Skin of body (tissue), 2 donors: ENCODE results near the gene YIPF2. TPM values are rescaled to one million over a fixed set of nuclear protein-coding genes. Genes with fewer than 3 reads are reported as not detected.
A peak's percentile ranks its signal among the peaks of the same experiment; 100 is the strongest.
"Not testable (repeated sequence)": the region's sequence is repeated elsewhere in the genome, so short reads cannot be mapped to it uniquely, and the experiment has no call there.

Source experiments
- DNase-seq: peaks from one replicate; lab custom pipeline; 2025; lab: John Stamatoyannopoulos, UW
- total RNA-seq: library from RNA; depleted of rRNA; stranded (reverse); fragments of >200 nt; gene quantifications from one replicate; pipeline ENCODE4 v1.2.3, GENCODE V29; 2014

Gene YIPF2
- total RNA-seq, 1 donor from 2014 or later, result 30.9 TPM

DNA sequence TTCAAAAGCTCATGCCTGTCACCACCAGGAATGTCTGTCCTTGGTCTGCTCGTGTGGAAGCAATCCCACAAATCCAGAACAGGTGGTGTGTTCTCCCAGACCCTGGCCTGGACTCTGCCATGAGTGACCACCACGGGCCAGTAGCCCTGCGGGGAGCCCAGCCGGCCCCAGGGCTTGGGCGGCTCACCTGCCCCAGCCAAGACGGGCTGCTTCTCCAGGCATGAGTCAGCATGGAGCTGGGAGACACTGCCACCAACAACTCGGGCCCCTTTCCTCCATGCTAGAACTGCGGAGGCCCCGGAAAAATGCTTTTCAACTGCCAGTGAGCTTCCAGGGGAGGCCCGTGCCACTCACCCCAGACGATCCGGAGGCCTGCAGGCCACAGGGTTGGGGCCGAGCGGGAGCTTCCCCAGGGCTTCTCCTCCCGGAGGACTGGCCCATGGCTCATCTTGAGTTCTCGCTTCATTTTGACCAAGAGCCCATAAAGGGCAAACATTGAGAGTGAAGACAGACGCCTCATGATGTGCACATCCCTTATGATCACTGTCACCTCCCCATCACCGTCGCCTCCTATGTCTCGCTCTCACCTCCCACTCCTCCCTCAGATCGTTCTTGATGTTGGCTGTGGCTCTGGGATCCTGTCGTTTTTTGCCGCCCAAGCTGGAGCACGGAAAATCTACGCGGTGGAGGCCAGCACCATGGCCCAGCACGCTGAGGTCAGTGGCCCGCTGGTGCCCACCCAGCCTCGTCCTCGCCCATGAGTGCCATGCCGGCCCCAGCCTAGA is 16.7 kb downstream of the YIPF2 start:
- no peak for DNase-seq

DNA sequence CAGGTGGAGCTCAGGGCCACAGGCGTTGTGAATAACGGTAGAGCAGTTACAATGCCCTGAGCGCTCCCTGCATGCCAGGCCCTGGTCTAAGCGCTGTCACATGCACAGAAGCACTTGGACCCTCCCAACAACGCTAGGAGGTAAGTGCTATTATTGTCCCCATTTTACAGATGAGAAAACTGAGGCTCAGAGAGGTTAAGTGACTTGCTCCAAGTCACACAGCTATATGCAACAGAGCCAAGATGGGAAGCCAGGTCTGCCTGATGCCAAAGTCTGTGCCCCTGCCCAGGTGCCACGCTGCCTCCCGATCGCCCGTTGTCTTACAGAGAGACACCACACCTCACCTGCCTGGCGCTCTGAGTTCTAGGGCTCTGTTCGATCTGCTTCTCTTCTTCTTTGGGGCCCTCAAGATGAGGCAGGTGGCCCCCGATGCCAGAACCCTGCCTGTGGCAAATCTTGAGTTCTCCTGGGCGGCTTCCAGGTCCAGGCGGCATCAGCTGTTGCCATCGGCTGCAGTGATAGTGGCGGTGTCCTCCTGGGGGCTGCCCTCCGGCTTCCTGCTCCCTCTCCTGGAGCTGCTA is 20.0 kb downstream of the YIPF2 start:
- no peak for DNase-seq

DNA sequence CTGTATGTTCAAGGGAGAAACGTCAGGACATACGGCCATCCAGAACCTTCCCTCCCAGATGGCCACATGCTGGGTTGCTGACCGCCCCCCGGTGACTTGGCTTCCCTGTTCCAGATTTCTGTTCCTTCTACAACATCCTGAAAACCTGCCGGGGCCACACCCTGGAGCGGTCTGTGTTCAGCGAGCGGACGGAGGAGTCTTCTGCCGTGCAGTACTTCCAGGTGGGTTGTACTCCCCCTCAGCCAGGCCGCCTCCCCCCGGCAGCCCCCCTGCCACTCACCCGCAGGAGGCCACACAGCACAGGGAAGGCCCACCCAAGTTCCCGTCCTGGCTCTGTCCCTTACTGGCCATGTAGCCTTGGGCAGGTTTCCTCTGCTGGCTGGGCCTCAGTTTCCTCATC is 20.5 kb downstream of the YIPF2 start:
- no peak for DNase-seq

DNA sequence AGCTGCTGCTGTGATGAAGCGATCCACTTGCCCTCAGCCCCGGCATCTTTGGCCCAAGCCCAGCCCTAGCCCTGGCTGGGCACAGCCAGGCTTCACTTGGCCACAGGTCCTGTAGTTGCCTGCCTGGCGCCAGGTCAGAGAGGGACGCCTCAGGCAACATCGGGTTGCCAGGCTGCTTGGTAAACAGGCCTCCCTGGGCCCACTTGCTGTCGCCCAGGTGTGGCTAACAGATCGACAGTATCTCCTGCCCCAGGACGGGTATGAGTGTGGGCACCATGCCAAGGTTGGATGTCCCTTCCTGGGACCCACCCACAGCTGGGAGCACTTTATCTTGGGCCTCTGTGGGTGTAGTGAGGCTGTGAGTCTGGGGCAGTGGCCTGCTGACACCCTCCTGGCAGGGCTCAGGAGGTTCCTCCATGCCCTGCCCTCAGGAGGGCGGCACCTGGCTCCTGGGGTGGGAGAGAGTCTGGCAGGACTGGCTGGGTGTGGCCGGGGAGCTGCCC is 29.2 kb downstream of the YIPF2 start:
- DNase-seq, result no peak

DNA sequence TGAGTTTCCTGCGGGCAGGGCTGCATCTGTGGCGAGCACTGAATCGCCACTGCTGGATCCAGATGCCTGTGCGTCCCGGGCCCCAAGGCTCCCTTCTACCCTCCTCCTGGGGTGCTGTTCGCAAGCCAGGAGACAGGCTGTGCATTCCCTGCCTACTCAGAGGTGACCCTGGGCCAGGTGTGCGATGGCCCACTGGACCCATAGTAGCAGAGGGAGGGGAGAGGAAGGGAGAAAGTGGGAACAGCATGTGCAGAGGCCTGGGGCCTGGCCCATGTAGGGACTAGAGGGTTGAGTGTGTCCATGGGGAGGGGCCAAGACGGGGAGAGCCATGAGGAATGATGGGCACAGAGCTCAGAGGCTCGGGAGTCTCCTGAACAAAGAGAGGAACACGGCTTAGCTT is 29.8 kb downstream of the YIPF2 start:
- DNase-seq, result no peak

DNA sequence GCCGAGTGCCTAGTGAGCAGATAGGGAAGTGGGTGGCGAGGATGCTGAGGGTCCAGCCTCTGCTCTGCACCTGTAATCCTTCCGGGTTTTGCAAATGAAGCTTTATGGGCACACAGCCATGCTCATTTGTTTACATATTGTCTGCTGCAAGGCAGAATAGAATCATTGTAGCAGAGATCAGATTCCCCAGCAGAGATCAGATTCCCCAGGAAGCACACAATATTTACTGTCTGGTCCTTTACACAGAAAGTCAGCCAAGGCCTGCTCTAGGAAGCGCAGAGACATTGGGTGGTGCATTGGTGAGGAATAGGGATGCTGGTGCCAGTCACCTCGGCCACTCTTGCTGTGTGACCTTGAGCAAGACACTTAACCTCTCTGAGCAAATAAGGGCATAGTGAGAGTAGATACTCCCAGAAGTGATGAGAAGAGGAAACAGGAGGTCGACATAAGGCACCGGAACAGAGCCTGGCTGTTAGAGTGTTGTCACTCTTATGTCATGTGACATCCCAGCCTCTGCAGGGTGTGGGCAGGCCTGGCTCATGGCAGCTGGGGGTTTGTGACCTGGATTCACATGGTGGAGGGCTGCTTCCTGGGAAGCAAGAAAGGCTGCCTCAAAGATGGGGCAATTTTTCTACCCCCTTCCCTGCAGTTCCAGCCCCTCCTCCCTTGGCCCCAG is 31.4 kb downstream of the YIPF2 start:
- DNase-seq, result no peak

DNA sequence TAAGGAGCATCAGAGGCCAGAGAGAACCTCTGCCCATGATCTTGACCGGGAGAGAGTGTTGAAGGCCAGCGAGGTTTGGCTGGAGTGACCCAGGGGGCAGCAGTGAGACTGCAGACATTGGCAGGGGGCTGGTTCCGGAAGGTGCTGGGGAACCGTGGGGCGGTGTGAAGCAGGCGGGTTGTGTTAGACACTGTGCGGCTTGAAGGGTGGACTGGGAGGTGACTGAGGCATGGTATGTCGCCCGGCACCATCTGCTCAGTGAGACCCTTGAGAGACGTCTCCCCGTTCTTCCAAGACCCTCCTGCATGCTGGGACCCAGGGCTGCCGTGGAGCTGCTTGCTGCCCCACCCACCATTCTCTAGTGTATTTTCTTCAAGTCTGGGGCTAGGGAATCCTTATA is 32.5 kb downstream of the YIPF2 start:
- no peak for DNase-seq

DNA sequence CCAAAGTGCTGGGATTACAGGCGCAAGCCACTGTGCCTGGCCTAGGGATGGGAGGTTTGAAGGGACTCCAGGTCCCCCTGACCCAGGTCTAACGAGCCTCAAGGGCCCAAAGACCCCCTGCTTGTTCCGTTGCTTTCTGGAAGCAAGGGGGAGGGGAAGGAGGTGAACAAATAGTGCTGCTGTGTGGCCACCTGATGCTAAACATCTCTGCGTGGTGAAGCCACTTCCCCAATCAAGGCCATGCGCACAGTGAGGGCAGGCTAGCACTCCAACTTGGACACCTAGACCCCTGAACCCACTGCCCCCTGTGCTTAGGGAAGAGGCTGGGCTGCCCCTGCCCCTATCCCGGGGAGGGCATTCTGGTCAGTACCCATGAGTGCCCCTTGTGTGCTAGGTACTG is 33.1 kb downstream of the YIPF2 start:
- no peak for DNase-seq

DNA sequence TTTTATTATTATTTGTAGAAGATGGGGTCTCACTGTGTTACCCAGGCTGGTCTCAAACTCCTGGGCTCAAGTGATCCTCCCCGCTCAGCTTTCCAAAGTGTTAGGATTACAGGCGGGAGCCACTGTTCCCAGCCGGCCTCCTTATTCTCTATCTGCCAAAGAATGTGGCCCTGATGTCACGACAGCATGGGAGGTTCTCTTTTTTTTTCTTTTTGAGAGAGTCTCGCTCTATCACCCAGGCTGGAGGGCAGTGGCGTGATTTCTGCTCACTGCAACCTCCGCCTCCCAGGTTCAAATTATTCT is 33.6 kb downstream of the YIPF2 start:
- no peak for DNase-seq

DNA sequence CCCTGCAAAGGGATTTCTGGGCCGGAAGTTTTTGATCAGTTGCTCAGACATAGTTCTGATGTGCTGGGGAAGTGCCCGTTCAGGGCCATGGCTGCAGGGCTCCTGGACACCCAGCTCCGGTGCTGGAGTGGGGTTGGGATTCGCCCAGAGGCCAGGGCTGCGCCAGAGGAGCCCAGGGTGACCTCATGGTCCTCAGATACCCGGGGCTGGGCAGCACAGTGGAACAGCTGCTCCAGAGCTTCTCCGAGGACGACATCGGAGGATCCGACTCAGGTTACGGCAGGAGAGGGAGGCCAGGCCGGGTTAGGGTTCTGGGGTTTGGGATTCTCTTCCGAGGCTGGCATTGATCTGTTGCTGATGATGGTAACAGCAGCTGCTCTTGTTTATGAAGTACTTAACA is 36.2 kb downstream of the YIPF2 start:
- no peak for DNase-seq

DNA sequence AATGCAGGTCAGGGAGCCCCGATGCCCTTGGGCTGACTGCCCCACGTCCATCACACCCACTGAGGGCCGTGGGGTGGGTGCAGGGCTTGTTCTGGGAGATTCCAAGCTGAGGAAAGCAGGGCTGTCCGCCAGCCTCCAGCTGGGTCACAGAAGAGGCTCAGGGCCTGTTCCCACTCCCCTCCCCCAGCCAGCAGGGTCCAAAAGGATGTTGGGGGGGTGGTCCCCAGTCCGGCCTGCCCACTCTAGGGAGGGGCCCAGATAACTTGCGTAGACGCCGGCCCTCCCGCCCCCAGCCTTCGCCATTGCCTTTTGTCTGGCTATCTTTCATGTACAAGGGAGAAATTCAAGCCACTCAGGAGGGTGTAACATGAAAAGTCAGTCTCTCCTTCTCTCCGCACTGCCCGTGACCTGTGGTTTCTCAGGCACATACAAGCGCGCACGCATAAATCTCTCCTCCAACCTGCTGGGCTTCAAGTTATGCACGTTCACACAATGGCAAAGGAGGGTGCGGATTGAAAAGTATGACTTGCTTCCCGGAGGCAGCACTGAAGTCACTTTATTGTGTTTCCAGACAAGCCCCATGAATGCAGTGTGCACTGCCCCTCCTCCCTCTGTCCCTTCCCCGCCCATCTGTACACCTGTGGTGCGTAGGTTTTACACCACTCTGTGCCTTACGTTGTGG is 36.9 kb downstream of the YIPF2 start:
- no peak for DNase-seq

DNA sequence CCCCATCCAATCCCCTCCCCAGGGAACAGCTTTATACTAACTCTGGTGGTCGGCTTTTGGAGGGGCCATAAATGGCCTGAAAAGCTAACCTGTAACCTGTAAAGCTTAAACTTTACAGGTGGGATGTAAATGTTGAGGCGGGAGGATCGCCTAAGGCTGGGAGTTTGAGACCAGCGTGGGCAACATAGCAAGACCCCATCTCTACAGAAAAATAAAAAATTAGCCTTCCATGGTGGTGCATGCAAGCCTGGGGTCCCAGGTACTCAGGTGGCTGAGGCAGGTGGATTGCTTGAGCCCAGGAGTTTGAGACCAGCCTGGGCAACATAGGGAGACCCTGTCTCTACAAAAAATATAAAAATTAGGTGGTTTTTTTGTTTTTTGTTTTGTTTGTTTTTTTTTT is 38.6 kb downstream of the YIPF2 start:
- DNase-seq, result no peak

DNA sequence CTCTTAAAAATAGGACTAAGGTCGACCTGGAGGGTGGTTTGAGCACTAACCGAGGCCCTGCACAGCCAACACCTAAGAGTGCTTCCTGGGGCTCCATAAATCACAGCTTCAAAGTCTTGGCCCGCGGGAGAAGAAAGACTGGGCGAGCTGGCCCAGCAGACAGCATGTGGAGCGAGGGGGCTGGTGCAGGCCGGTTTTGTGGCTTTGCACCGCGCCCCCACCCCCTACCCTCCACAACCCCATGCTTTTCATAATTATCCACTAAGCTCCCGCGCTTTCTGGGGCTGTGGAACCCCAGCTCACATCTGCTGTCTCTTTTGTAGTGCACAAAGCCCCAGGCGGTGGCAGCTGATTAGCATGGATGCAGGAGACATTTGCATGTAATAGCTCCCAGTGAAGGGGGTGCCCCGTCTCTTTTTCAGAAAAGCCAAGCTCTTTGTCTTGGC is 40.0 kb downstream of the YIPF2 start:
- DNase-seq, result no peak

DNA sequence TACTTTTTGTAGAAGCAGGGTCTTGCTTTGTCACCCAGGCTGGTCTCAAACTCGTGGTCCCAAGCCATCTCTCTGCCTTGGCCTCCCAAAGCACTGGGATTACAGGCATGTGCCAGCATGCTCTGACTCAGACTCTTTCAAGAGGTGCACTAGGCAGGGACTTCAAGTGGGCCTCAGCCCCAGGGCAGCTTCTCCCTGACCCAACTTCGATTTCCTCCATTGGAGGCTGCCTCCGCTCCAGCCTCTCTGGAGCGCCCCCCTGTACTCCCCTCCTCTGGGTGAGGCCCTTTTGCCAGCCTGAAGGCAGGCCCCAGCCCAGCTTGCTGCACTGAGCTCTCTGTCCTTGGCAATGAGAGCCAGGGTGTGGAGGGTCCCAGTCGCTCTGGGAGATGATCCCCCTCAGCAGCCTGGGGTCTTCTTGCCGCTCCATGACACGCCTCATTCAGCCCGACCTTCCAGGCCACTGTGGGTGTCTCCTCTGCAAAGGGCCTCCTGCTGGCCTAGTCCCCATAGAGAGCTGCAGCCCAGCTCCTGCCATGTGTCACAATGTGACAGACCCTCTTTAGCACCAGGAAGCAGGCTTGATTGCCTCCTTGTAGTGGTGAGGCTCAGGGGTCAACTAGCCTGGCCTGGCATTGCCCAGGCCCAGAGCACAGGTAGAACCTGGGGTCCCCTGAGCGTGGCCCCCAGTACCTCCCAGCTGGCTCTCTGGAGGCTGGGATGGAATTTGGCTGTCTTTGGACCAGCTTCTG is 40.6 kb downstream of the YIPF2 start:
- DNase-seq, result no peak

DNA sequence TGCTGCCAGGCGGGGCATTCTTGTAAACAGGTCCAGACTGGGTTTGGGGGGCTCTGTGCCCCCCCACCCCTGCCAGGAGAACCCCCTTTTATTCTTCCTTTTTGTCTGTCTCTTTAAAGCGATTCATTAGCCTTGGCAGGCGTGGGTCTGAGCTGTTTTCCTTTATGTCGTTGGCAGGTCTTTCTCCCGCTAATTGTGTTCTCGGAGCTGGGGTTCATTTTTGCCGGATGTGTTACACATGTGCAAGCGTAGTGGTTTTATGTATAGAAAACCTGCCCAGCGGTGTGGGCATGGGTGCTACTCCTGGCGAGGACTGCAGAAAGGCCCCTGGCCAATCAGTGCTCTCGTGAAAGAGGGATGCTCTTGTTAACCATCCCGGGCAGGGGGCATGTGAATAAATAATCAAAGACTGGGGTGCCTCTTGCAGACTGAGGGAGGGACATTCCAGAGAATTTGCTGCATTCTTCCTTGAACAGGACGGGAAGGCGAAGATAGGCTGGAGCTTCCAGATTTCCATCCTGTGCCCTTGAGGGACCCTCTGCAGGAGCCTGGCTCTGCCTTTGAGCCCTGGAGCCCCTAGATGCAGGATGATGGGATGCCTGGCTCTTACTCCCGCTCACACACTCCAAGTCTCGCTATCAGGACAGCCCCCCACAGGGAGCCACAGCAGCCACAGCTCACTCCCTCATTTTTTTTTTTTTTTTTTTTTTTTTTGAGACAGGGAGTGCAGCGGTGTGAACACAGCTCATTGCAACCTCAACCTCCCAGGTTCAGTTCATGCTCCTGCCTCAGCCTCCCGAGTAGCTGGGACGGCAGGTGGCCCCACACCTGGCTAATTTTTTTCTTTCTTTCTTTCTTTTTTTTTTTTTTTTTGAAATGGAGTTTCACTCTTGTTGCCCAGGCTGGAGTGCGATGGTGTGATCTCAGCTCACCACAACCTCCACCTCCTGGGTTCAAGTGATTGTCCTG is 43.0 kb downstream of the YIPF2 start:
- peak; percentile 48 for DNase-seq

DNA sequence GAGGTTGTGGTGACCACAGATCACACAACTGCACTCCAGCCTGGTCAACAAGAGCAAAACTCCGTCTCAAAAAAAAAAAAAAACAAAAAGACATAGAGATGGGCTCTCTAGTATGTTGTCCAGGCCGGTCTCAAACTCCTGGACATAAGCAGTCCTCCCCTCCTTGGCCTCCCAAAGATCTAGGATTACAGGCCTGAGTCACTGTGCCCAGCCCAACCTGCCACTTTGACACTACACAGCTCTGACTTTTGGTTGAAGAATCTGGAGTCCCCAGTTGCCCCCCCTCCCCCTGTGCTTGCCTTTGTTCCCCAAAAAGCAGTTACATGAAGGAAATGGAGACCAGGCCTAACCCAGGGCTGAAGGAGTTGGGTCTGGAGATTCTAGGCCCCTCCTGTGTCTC is 44.2 kb downstream of the YIPF2 start:
- no peak for DNase-seq

DNA sequence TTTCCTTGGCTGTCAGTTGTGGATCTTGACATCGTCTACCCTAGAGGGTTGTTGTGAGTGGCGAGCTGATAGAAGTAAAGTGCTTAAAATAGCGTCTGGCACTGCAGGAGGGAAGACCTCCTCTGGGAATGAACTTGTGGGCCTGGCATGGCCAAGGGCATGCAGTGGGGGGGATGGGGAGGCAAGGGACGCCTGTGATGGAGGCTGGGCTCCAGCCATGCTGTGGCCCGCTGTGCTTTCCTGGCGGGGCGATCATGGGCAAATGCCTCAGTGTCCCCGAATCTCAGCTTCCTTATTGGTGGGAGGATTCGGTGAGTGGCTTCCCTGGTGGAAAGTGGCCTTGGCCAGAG is 46.4 kb downstream of the YIPF2 start:
- no peak for DNase-seq

DNA sequence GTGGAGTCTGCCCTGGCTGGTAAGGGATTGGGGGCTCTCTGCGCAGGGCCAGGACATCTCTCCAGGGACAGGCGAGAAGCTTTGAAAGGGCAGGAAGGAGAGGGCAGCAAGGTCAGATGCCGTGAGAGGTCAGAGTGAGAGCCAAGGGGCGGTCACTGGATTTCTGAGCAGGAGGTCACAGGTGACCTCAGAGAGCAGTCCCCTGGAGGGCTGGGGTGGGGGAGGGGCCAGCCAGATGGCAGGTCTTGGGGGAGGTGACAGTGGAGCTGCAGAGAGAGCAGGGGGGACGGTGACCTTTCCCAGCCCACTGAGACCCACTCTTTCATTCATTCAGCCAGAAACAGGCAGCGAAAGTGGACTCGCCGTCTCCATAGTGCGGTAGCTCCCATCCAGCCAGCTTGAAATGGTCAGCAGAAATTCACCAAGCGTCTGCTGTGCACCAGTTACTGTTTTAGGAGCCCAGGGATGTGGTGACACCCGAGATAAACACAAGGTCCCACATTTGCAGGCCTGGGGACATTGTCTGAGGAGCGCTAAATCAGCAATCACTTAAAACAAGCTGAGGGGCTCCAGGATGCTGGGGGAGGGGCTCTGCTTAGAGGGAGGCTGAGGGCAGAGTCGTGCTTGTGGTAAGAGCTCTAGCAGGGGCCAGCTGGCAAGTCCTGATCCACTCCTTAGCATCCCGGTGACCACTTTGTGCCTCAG is 46.9 kb downstream of the YIPF2 start:
- no peak for DNase-seq

DNA sequence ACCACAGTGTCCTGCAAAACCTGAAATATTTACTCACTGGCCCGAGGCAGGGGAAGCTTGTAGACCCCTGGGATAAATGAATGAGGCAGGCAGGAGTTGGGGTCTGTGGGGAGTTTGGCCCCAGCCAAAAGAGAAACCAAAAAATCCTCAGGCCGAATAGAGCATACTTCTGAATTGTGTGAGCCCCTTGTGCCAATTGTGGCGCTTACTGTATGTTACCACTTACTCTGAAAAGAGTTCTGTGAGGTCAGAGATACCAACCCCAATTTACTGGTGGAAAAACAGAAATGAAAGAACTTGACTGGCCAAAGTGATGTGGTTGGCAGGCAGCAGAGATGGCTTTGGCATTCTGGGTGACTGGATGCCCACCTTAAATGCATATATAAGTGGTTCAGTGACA is 50.2 kb downstream of the YIPF2 start:
- DNase-seq, result no peak

DNA sequence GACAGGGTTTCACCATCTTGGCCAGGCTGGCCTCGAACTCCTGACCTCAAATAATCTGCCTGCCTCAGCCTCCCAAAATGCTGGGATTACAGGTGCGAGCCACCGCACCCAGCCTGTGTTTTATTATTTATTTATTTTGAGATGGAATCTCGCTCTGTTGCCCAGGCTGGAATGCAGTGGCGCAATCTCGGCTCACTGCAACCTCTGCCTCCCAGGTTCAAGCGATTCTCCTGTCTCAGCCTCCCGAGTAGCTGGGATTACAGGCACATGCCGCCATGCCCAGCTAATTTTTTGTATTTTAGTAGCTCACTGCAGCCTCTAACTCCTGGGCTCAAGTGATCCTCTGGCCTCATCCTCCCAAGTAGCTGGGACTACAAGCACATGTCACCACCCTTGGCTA is 50.8 kb downstream of the YIPF2 start:
- DNase-seq, result not testable (repeated sequence)
